ENCODE data around the gene SLC8A3.
"Not testable (repeated sequence)": the region's sequence is repeated elsewhere in the genome, so short reads cannot be mapped to it uniquely, and the experiment has no call there.

The SLC8A3 gene

GRCh38 chr14:70188659-70189455 is at the start of gene SLC8A3:
Gene SLC8A3, minus strand, starts transcription at chr14:70188951. Its CDS starts 20,529 bp downstream, at chr14:70168422.
- DNase-seq (ENCODE audit: low read depth) = peak; percentile 48

GRCh38 chr14:70237710-70238109 is 49.0 kb upstream of the SLC8A3 start:
- DNase-seq (ENCODE audit: low read depth) = no peak

GRCh38 chr14:70234066-70234950 is 45.6 kb upstream of the SLC8A3 start:
- no peak for DNase-seq (ENCODE audit: low read depth)

GRCh38 chr14:70231756-70232544 is 43.2 kb upstream of the SLC8A3 start:
- DNase-seq (ENCODE audit: low read depth) = not testable (repeated sequence)

GRCh38 chr14:70229877-70230640 is 41.3 kb upstream of the SLC8A3 start:
- DNase-seq (ENCODE audit: low read depth) = not testable (repeated sequence)

- DNase-seq (ENCODE audit: low read depth) = peak; percentile 55
Observed at GRCh38 chr14:70213721-70214282, 25.1 kb upstream of the SLC8A3 start.

GRCh38 chr14:70212752-70213151 is 24.0 kb upstream of the SLC8A3 start:
- no peak for DNase-seq (ENCODE audit: low read depth)

- no peak for DNase-seq (ENCODE audit: low read depth)
Observed at GRCh38 chr14:70208380-70208779, 19.6 kb upstream of the SLC8A3 start.

GRCh38 chr14:70203686-70204085 is 14.9 kb upstream of the SLC8A3 start:
- no peak for DNase-seq (ENCODE audit: low read depth)

- no peak for DNase-seq (ENCODE audit: low read depth)
Observed at GRCh38 chr14:70201994-70202393, 13.2 kb upstream of the SLC8A3 start.

GRCh38 chr14:70193396-70193795 is 4.6 kb upstream of the SLC8A3 start:
- no peak for DNase-seq (ENCODE audit: low read depth)

- DNase-seq (ENCODE audit: low read depth) = no peak
Observed at GRCh38 chr14:70192915-70193314, 4.2 kb upstream of the SLC8A3 start.

- DNase-seq (ENCODE audit: low read depth) = no peak
Observed at GRCh38 chr14:70190156-70190555, 1.4 kb upstream of the SLC8A3 start.

- no peak for DNase-seq (ENCODE audit: low read depth)
Observed at GRCh38 chr14:70189456-70190077, 816 bp upstream of the SLC8A3 start.

- no peak for DNase-seq (ENCODE audit: low read depth)
Observed at GRCh38 chr14:70188322-70188658, 461 bp downstream of the SLC8A3 start.

- no peak for DNase-seq (ENCODE audit: low read depth)
Observed at GRCh38 chr14:70186900-70187451, 1.8 kb downstream of the SLC8A3 start.

- no peak for DNase-seq (ENCODE audit: low read depth)
Observed at GRCh38 chr14:70183991-70184390, 4.8 kb downstream of the SLC8A3 start.

- no peak for DNase-seq (ENCODE audit: low read depth)
Observed at GRCh38 chr14:70181276-70181675, 7.5 kb downstream of the SLC8A3 start.

GRCh38 chr14:70180718-70181117 is 8.0 kb downstream of the SLC8A3 start:
- DNase-seq (ENCODE audit: low read depth) = no peak

GRCh38 chr14:70177081-70177800 is 11.5 kb downstream of the SLC8A3 start:
- DNase-seq (ENCODE audit: low read depth) = no peak
